Measurements from ENCODE around the gene FUBP3.

The FUBP3 gene

GRCh38 chr9:130607640-130608420 is 28.5 kb downstream of the FUBP3 start:
- peak; percentile 33 for DNase-seq (ENCODE audit: low read depth)

GRCh38 chr9:130608554-130609134 is 29.3 kb downstream of the FUBP3 start:
- no peak for DNase-seq (ENCODE audit: low read depth)

- DNase-seq (ENCODE audit: low read depth): no peak
Observed at GRCh38 chr9:130609163-130609562, 29.8 kb downstream of the FUBP3 start.

GRCh38 chr9:130610862-130611707 is 31.7 kb downstream of the FUBP3 start:
- no peak for DNase-seq (ENCODE audit: low read depth)

GRCh38 chr9:130616451-130616850 is 37.1 kb downstream of the FUBP3 start:
- no peak for DNase-seq (ENCODE audit: low read depth)

GRCh38 chr9:130623466-130623865 is 44.1 kb downstream of the FUBP3 start:
- no peak for DNase-seq (ENCODE audit: low read depth)

- no peak for DNase-seq (ENCODE audit: low read depth)
Observed at GRCh38 chr9:130624154-130624553, 44.8 kb downstream of the FUBP3 start.

GRCh38 chr9:130626249-130626996 is 47.0 kb downstream of the FUBP3 start:
- peak; percentile 7 for DNase-seq (ENCODE audit: low read depth)

GRCh38 chr9:130627051-130627450 is 47.7 kb downstream of the FUBP3 start:
- no peak for DNase-seq (ENCODE audit: low read depth)

GRCh38 chr9:130627896-130628792 is 48.8 kb downstream of the FUBP3 start:
- no peak for DNase-seq (ENCODE audit: low read depth)

GRCh38 chr9:130629443-130630070 is 50.2 kb downstream of the FUBP3 start:
- DNase-seq (ENCODE audit: low read depth): no peak

GRCh38 chr9:130630071-130630450 is 50.7 kb downstream of the FUBP3 start:
- DNase-seq (ENCODE audit: low read depth): no peak

GRCh38 chr9:130630506-130631330 is 51.3 kb downstream of the FUBP3 start:
- no peak for DNase-seq (ENCODE audit: low read depth)

GRCh38 chr9:130631331-130632080 is 52.1 kb downstream of the FUBP3 start:
- DNase-seq (ENCODE audit: low read depth): no peak

GRCh38 chr9:130632081-130632710 is 52.8 kb downstream of the FUBP3 start:
- DNase-seq (ENCODE audit: low read depth): no peak

- DNase-seq (ENCODE audit: low read depth): no peak
Observed at GRCh38 chr9:130632841-130633240, 53.5 kb downstream of the FUBP3 start.

GRCh38 chr9:130633336-130634190 is 54.2 kb downstream of the FUBP3 start:
- DNase-seq (ENCODE audit: low read depth): no peak
